HL-60 (cell line): ENCODE results near the gene DNASE1L3.
"Not testable (repeated sequence)": the region's sequence is repeated elsewhere in the genome, so short reads cannot be mapped to it uniquely, and the experiment has no call there.

Experiments
- DNase-seq, 2 experiments: peaks; one replicate each; pipeline ENCODE4 v3.0.0-alpha.2; 2010 to 2020; ENCODE audit warnings: low read depth in 1 of 2, low spot score in 1 of 2
- H3K27ac ChIP-seq: fragments of 250-450 bp; sonication (Bioruptor Pico); replicated peaks from 2 replicates; pipeline ENCODE4 v1.5.1; 2020; ENCODE audit warnings: mild to moderate bottlenecking, moderate library complexity
- H3K27me3 ChIP-seq: fragments of 250-450 bp; sonication (Bioruptor Pico); 2 replicates; pipeline ENCODE4 v1.5.1; 2021; ENCODE audit warnings: mild to moderate bottlenecking, moderate library complexity; ENCODE audit not compliant: insufficient read depth, poor library complexity, severe bottlenecking
- H3K4me3 ChIP-seq: replicated peaks from 2 replicates; pipeline ENCODE4 v1.5.1; 2011; ENCODE audit warnings: mild to moderate bottlenecking, control low read depth, low read length; ENCODE audit not compliant: insufficient read depth
- GABPA ChIP-seq: IDR thresholded peaks from 2 replicates; pipeline ENCODE4 v1.6.1; 2012; ENCODE audit warnings: low read depth
- POLR2AphosphoS5 ChIP-seq: IDR thresholded peaks from 2 replicates; pipeline ENCODE4 v1.6.1; 2012; ENCODE audit warnings: low read depth
- REST ChIP-seq: IDR thresholded peaks from 2 replicates; pipeline ENCODE4 v1.6.1; 2012; ENCODE audit warnings: low read depth; ENCODE audit not compliant: insufficient replicate concordance
- SPI1 ChIP-seq: IDR thresholded peaks from 2 replicates; pipeline ENCODE4 v1.6.1; 2012; ENCODE audit warnings: low read depth, mild to moderate bottlenecking, borderline replicate concordance
- TF ChIP-seq, protein P1 (sequence below): IDR thresholded peaks from one replicate; pipeline ENCODE4 v1.5.1; 2011; ENCODE audit warnings: low read length, control low read depth, inconsistent platforms; ENCODE audit not compliant: insufficient read depth

Gene DNASE1L3

DNA sequence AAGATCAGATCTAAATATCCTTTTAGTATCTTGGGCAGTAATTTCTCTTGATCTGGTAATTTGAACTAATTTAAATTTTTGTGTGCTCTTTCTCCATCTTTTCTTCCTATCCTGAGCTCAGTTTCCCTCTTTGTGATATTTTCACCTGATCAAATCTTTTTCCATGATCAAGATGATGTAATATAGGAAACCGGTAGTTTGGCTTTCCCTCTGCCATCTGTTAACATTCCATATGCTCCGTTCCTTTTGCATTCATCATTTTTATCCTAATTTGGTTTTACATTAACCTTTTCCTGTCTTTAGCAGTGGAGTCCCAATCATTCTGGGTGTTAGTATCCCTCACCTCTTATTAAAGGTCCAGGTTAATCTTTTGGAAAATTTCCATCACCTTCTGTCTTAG is 20.9 kb upstream of the DNASE1L3 start:
- H3K27me3 ChIP-seq: peaks cover 9% of the 10 kb centered on the region
- DNase-seq: no peak
- no peak overlapping the region for H3K27ac ChIP-seq
- TF ChIP-seq, protein P1, sequence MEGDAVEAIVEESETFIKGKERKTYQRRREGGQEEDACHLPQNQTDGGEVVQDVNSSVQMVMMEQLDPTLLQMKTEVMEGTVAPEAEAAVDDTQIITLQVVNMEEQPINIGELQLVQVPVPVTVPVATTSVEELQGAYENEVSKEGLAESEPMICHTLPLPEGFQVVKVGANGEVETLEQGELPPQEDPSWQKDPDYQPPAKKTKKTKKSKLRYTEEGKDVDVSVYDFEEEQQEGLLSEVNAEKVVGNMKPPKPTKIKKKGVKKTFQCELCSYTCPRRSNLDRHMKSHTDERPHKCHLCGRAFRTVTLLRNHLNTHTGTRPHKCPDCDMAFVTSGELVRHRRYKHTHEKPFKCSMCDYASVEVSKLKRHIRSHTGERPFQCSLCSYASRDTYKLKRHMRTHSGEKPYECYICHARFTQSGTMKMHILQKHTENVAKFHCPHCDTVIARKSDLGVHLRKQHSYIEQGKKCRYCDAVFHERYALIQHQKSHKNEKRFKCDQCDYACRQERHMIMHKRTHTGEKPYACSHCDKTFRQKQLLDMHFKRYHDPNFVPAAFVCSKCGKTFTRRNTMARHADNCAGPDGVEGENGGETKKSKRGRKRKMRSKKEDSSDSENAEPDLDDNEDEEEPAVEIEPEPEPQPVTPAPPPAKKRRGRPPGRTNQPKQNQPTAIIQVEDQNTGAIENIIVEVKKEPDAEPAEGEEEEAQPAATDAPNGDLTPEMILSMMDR: no peak
- no peak for TF ChIP-seq GABPA
- TF ChIP-seq REST: no peak
- no peak for TF ChIP-seq POLR2AphosphoS5
- no peak for TF ChIP-seq SPI1
- no peak overlapping the region for H3K4me3 ChIP-seq

DNA sequence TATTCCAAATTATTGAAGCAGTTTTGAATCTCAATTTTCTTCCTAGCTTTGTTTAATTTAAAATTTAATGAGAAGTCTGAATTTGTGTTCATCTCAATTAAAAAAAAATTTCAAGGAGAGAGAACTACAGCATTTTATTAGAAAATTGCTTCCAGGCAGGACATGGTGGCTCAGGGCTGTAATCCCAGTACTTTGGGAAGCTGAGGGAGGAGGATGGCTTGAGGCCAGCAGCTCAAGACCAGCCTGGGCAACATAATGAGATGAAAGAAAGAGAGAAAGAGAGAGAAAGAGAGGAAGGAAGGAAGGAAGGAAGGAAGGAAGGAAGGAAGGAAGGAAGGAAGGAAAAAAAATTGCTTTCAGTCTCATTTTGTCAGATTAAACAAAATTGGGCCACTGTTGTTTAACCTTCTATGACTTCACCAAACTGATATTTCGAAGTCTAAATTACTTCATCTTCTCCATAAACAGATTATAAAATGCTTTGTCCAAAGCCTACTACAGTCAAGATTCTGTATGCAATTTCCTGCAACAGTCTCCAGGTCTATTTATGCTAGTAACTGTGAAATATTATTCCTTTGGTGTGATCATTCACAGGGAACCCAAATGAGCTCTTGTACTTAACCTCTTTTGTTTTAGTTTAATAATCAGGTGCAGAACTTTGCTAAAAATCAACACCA is 20.2 kb upstream of the DNASE1L3 start:
- no peak overlapping the region for H3K27ac ChIP-seq
- peaks cover 3% of the 10 kb centered on the region for H3K27me3 ChIP-seq
- no peak for DNase-seq
- no peak overlapping the region for H3K4me3 ChIP-seq
- no peak for TF ChIP-seq GABPA
- TF ChIP-seq POLR2AphosphoS5: no peak
- no peak for TF ChIP-seq SPI1
- TF ChIP-seq, protein P1: no peak
- TF ChIP-seq REST: no peak

DNA sequence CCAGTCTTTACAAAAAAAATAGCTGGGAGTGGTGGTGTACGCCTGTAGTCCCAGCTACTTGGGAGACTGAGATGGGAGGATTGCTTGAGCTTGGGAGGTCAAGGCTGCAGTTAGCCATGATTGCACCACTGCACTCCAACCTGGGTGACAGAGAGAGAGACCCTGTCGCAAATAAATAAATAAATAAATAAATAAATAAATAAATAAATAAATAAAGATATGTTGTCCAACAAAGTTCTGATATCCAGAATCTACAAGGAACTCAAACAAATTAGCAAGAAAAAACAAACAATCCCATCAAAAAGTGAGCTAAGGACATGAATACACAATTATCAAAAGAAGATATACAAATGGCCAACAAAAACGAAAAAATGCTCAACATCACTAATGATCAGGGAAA is 17.2 kb upstream of the DNASE1L3 start:
- not testable (repeated sequence) for DNase-seq, H3K27me3 ChIP-seq, H3K27ac ChIP-seq, H3K4me3 ChIP-seq

DNA sequence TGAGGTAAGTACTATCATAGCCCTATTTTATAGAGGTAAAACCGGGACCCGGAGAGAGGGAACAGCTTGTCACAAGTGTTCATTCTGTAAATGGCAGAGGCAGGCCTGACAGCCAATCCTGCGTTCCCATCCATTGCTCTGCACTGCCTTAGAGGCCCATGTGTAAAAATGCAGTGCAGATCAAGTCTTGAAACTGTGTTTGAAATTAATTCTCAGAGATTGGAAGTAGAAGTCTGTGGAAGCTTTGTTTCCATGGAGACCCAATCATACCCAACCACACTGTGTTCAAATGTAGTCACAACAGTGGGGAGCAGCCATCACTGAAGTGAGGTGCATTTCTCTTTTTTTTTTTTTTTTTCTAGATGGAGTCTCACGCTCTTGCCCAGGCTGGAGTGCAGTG is 13.1 kb upstream of the DNASE1L3 start:
- DNase-seq: no peak
- Histone ChIP-seq H3K27me3 (no peaks in the 10 kb centered on the region), H3K4me3 (no peak overlapping the region), H3K27ac (no peak overlapping the region)
- TF ChIP-seq REST (no peak), POLR2AphosphoS5 (no peak), GABPA (no peak), SPI1 (no peak)
- TF ChIP-seq, protein P1: no peak
